NAMALWA (cell line): Measurements from ENCODE around the gene CYSRT1.
A peak's percentile ranks its signal among the peaks of the same experiment; 100 is the strongest.

Experiments used
- DNase-seq: peaks from one replicate; pipeline ENCODE4 v3.0.0-alpha.2; 2015; ENCODE audit warnings: low spot score

The CYSRT1 gene

GRCh38 chr9:137224830-137225694 lies at the start of gene CYSRT1:
CYSRT1 (plus strand) TSS chr9:137225174; CDS start chr9:137225622, 448 bp downstream.
- DNase-seq, result no peak

- DNase-seq, result peak; percentile 46
Observed at GRCh38 chr9:137175345-137175961, 49.5 kb upstream of the CYSRT1 start.

- DNase-seq, result peak; percentile 69
Observed at GRCh38 chr9:137176302-137177182, 48.4 kb upstream of the CYSRT1 start.

- no peak for DNase-seq
Observed at GRCh38 chr9:137178201-137178938, 46.6 kb upstream of the CYSRT1 start.

- DNase-seq, result no peak
Observed at GRCh38 chr9:137178939-137179630, 45.9 kb upstream of the CYSRT1 start.

GRCh38 chr9:137179761-137180160 lies 45.2 kb upstream of the CYSRT1 start:
- no peak for DNase-seq

GRCh38 chr9:137180491-137180890 lies 44.5 kb upstream of the CYSRT1 start:
- no peak for DNase-seq

GRCh38 chr9:137181680-137182079 lies 43.3 kb upstream of the CYSRT1 start:
- DNase-seq, result no peak

GRCh38 chr9:137182836-137183235 lies 42.1 kb upstream of the CYSRT1 start:
- no peak for DNase-seq

GRCh38 chr9:137183980-137184595 lies 40.9 kb upstream of the CYSRT1 start:
- DNase-seq, result no peak

- no peak for DNase-seq
Observed at GRCh38 chr9:137184881-137185660, 39.9 kb upstream of the CYSRT1 start.

- no peak for DNase-seq
Observed at GRCh38 chr9:137185921-137186320, 39.1 kb upstream of the CYSRT1 start.

- no peak for DNase-seq
Observed at GRCh38 chr9:137186385-137186784, 38.6 kb upstream of the CYSRT1 start.

- DNase-seq, result no peak
Observed at GRCh38 chr9:137187386-137187785, 37.6 kb upstream of the CYSRT1 start.

GRCh38 chr9:137188086-137188489 lies 36.9 kb upstream of the CYSRT1 start:
- no peak for DNase-seq

- peak; percentile 95 for DNase-seq
Observed at GRCh38 chr9:137188490-137189296, 36.3 kb upstream of the CYSRT1 start, which contains the start of the genes ANAPC2 and SSNA1. ANAPC2 (minus strand) TSS chr9:137188560; CDS start chr9:137188532, 28 bp downstream. SSNA1 (plus strand) TSS chr9:137188676; CDS start chr9:137188727, 51 bp downstream.

GRCh38 chr9:137189297-137190295 lies 35.4 kb upstream of the CYSRT1 start:
- DNase-seq, result no peak
